Mesendoderm (in vitro differentiated cells): ENCODE data around the gene SMURF1.

Experiments used
- DNase-seq: peaks from one replicate; pipeline ENCODE4 v3.0.0; 2013
- H2AK5ac ChIP-seq: 2 replicates; pipeline ENCODE4 v1.6.1; 2013; ENCODE audit warnings: low read length, inconsistent platforms
- H2BK120ac ChIP-seq: 2 replicates; pipeline ENCODE4 v1.6.1; 2013; ENCODE audit warnings: low read depth, mild to moderate bottlenecking, low read length, moderate library complexity, mixed read lengths
- H2BK15ac ChIP-seq: replicated peaks from 2 replicates; pipeline ENCODE4 v1.6.1; 2013; ENCODE audit warnings: low read depth, mild to moderate bottlenecking, moderate library complexity
- H2BK5ac ChIP-seq: 2 replicates; pipeline ENCODE4 v1.6.1; 2013; ENCODE audit warnings: low read length, inconsistent platforms
- H3K18ac ChIP-seq: 2 replicates; pipeline ENCODE4 v1.6.1; 2013; ENCODE audit warnings: mild to moderate bottlenecking, low read length, mixed read lengths
- H3K23ac ChIP-seq: one replicate; pipeline ENCODE4 v1.6.1; 2013; ENCODE audit warnings: low read length
- H3K27ac ChIP-seq: 2 replicates; pipeline ENCODE4 v1.5.1; 2013; ENCODE audit warnings: low read depth, mild to moderate bottlenecking, inconsistent platforms, low read length, moderate library complexity
- H3K27me3 ChIP-seq: 2 replicates; pipeline ENCODE4 v1.6.1; 2013; ENCODE audit warnings: low read length, control low read depth, mild to moderate bottlenecking, inconsistent platforms; ENCODE audit not compliant: insufficient read depth, poor library complexity
- H3K36me3 ChIP-seq: 2 replicates; pipeline ENCODE4 v1.6.1; 2013; ENCODE audit warnings: low read length, inconsistent platforms; ENCODE audit not compliant: control insufficient read depth, insufficient read depth
- H3K4ac ChIP-seq: one replicate; pipeline ENCODE4 v1.6.1; 2013; ENCODE audit warnings: low read depth, mild to moderate bottlenecking, low read length, moderate library complexity
- H3K4me1 ChIP-seq: 2 replicates; pipeline ENCODE4 v1.6.1; 2013; ENCODE audit warnings: low read depth, low read length, inconsistent platforms; ENCODE audit not compliant: control insufficient read depth
- H3K4me2 ChIP-seq: 2 replicates; pipeline ENCODE4 v1.6.1; 2013; ENCODE audit warnings: low read length
- H3K4me3 ChIP-seq: 2 replicates; pipeline ENCODE4 v1.5.1; 2013; ENCODE audit warnings: mild to moderate bottlenecking, low read length
- H3K56ac ChIP-seq: one replicate; pipeline ENCODE4 v1.6.1; 2013; ENCODE audit warnings: low read length
- H3K79me1 ChIP-seq: 2 replicates; pipeline ENCODE4 v1.6.1; 2013; ENCODE audit warnings: low read length, inconsistent platforms
- H3K79me2 ChIP-seq: 2 replicates; pipeline ENCODE4 v1.6.1; 2013; ENCODE audit warnings: mild to moderate bottlenecking, low read length; ENCODE audit not compliant: control insufficient read depth, insufficient read depth
- H3K9ac ChIP-seq: 2 replicates; pipeline ENCODE4 v1.6.1; 2013; ENCODE audit warnings: low read length, inconsistent platforms
- H4K5ac ChIP-seq: one replicate; pipeline ENCODE4 v1.6.1; 2013; ENCODE audit warnings: low read length
- H4K8ac ChIP-seq: one replicate; pipeline ENCODE4 v1.6.1; 2013; ENCODE audit warnings: low read depth, mild to moderate bottlenecking, control low read depth, low read length, moderate library complexity
- WGBS: extraction: QIAGEN DNeasy Blood & Tissue Kit; methylation state at CpG from one replicate; pipeline ENCODE4 v1.1.7; 2013; ENCODE audit warnings: low lambda C conversion rate, missing lambda C conversion rate; ENCODE audit not compliant: insufficient coverage; ENCODE audit errors: extremely low coverage; 5-methylcytosine and 5-hydroxymethylcytosine counted together

SMURF1 gene

DNA sequence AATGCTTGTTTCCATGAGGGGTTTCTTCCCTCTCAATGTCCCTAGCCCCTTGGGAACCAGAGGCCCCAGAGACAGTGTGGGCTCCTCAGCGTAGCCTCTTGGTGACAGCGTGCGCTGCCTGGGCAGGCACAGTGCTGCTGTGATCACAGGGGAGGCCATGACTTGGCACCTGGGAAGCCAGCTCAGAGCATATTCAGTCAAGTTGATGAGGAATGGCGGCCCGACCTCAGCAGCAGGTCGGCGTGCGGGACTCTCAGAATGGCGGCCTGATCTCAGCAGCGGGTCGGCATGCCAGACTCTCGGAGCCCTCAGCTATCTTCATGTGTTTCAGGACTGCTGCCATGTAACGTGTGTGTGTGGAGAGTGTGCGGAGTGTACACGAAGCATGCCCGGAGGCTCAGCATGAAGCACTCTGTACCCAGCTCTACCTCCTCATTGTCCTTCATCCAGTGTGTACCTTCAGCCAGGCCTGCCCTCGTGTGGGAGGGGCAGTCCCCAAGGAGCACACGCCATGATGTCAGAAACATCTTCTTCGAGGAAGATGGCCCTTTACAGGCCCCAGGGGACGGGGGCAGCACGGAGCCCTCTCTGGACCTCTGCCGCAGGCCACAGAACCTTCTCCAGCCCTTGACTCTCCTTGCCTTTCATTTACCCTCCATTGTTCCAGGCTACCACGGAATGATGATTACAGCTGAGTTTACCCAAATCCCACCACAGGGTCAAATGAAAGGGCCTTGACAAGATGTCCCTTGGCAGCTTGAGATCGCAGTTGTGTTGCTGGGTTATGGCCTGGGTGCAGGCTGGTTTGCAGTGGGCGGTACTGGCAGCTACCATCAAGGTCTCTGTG, 130.4 kb downstream of the SMURF1 start:
- WGBS = no CpG with 5 or more reads among the region's 25 CpGs
- peaks cover 11% of the 10 kb centered on the region for H3K36me3 ChIP-seq

DNA sequence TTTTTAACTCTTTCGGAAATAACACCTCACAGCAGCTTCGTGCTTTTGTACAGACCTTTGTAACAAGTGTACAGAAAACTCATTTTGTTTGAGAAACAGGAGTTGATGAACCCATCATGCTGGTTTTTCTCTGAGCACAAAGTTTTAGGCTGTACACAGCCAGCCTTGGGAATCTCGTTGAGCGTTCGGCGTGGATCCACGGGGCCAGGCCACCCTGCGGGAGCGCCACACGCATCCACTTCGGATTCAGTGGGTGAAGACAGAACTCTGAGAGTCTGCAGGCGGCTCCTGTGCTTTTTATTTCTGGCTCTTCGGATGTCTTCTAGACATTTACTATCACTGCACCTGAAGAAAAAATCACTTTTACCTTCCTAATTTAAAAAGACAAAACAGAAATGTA, 131.2 kb downstream of the SMURF1 start:
- DNase-seq = no peak
- no CpG with 5 or more reads among the region's 13 CpGs for WGBS

More for the DNA sequence above, 130.4 kb downstream of the SMURF1 start:
- Histone ChIP-seq H3K27ac (no peak overlapping the region), H3K4me3 (no peak overlapping the region), H4K5ac (no peak overlapping the region), H3K23ac (no peak overlapping the region), H2BK120ac (no peak overlapping the region), H3K79me2 (no peaks in the 10 kb centered on the region), H3K27me3 (no peaks in the 10 kb centered on the region), H3K9ac (no peak overlapping the region), H3K56ac (no peak overlapping the region), H2AK5ac (no peak overlapping the region), H2BK15ac (no peak overlapping the region), H2BK5ac (no peak overlapping the region), H3K4me1 (no peaks in the 10 kb centered on the region), H3K4ac (no peak overlapping the region), H3K4me2 (no peak overlapping the region), H4K8ac (no peak overlapping the region), H3K79me1 (no peaks in the 10 kb centered on the region), H3K18ac (no peak overlapping the region)
- DNase-seq = no peak

DNA sequence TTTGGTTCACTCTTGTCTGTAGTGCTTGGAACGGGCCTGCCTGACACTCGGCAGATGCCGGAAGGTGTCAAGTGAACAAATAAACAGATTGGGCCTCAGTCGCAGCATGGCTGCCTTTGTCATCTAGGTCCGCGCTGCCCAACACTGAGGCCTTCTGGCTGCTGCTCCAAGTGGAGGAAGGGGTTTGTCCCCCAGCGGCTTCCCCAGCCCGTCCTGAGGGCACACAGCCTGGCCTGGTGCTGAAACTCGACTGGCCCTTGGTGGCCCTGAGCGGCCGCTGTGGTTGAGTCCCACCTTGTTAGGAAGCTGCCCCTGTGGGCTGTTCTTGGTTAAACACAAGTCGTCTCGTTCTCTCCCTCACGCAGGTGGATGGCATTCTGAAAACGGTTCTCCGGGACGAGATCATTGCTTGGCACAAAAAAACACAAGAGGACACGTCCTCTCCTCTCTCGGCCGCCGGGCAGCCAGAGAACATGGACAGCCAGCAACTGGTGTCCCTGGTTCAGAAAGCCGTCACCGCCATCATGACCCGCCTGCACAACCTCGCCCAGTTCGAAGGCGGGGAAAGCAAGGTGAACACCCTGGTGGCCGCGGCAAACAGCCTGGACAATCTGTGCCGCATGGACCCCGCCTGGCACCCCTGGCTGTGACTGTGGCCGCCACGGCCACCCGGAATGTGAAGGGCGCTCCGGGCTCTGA, 132.1 kb downstream of the SMURF1 start:
- no peak overlapping the region for H2BK5ac ChIP-seq
- no CpG with 5 or more reads among the region's 36 CpGs for WGBS
- DNase-seq = no peak

More for the DNA sequence above, 131.2 kb downstream of the SMURF1 start:
- H3K4ac ChIP-seq = no peak overlapping the region
- H3K27ac ChIP-seq = no peak overlapping the region
- no peaks in the 10 kb centered on the region for H3K79me1 ChIP-seq
- no peak overlapping the region for H2BK15ac ChIP-seq
- no peak overlapping the region for H2BK120ac ChIP-seq
- no peak overlapping the region for H3K18ac ChIP-seq
- no peak overlapping the region for H3K56ac ChIP-seq
- no peak overlapping the region for H4K8ac ChIP-seq
- no peak overlapping the region for H3K9ac ChIP-seq
- no peak overlapping the region for H3K4me2 ChIP-seq
- peaks cover 14% of the 10 kb centered on the region for H3K36me3 ChIP-seq
- no peaks in the 10 kb centered on the region for H3K79me2 ChIP-seq
- no peak overlapping the region for H3K23ac ChIP-seq
- no peak overlapping the region for H3K4me3 ChIP-seq
- no peaks in the 10 kb centered on the region for H3K27me3 ChIP-seq
- no peak overlapping the region for H2BK5ac ChIP-seq
- no peak overlapping the region for H4K5ac ChIP-seq
- H2AK5ac ChIP-seq = no peak overlapping the region
- no peaks in the 10 kb centered on the region for H3K4me1 ChIP-seq

DNA sequence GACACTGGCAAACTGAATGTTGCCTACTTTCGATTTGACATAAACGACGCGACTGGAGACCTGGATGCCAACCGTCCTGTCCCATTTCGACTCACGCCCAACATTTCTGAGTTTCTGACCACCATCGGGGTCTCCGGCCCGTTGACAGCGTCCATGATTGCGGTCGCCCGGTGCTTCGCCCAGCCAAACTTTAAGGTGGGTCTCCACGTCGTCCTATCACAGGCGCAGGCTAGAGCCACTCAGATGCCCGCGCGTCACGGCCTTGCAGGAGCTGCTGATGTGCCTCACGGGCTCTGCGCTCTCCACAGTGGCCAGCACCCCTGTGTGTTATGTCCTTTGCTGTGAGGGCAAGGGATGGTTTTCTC, 132.6 kb downstream of the SMURF1 start:
- H4K8ac ChIP-seq = no peak overlapping the region
- H3K4me3 ChIP-seq = no peak overlapping the region
- no peak overlapping the region for H2BK5ac ChIP-seq
- H3K27ac ChIP-seq = no peak overlapping the region
- H3K56ac ChIP-seq = no peak overlapping the region
- no peak for DNase-seq
- H3K4ac ChIP-seq = no peak overlapping the region
- no peak overlapping the region for H2BK15ac ChIP-seq
- no peak overlapping the region for H4K5ac ChIP-seq
- no peak overlapping the region for H2AK5ac ChIP-seq
- no peak overlapping the region for H2BK120ac ChIP-seq
- H3K79me1 ChIP-seq = no peaks in the 10 kb centered on the region
- peaks cover 17% of the 10 kb centered on the region for H3K36me3 ChIP-seq
- H3K4me2 ChIP-seq = no peak overlapping the region
- H3K27me3 ChIP-seq = no peaks in the 10 kb centered on the region
- no peak overlapping the region for H3K9ac ChIP-seq
- WGBS = no CpG with 5 or more reads among the region's 24 CpGs
- no peaks in the 10 kb centered on the region for H3K79me2 ChIP-seq
- no peaks in the 10 kb centered on the region for H3K4me1 ChIP-seq
- H3K23ac ChIP-seq = no peak overlapping the region
- no peak overlapping the region for H3K18ac ChIP-seq

More for the DNA sequence above, 132.1 kb downstream of the SMURF1 start:
- no peak overlapping the region for H2BK15ac ChIP-seq
- no peak overlapping the region for H3K4me2 ChIP-seq
- H3K79me2 ChIP-seq = no peaks in the 10 kb centered on the region
- no peak overlapping the region for H2BK120ac ChIP-seq
- no peaks in the 10 kb centered on the region for H3K27me3 ChIP-seq
- H3K4me3 ChIP-seq = no peak overlapping the region
- no peak overlapping the region for H2AK5ac ChIP-seq
- H3K27ac ChIP-seq = no peak overlapping the region
- no peak overlapping the region for H3K4ac ChIP-seq
- no peak overlapping the region for H3K9ac ChIP-seq
- H3K79me1 ChIP-seq = no peaks in the 10 kb centered on the region
- H3K4me1 ChIP-seq = no peaks in the 10 kb centered on the region
- H4K8ac ChIP-seq = no peak overlapping the region
- H3K18ac ChIP-seq = no peak overlapping the region
- H3K36me3 ChIP-seq = peaks cover 15% of the 10 kb centered on the region
- H3K56ac ChIP-seq = no peak overlapping the region
- no peak overlapping the region for H4K5ac ChIP-seq
- H3K23ac ChIP-seq = no peak overlapping the region

DNA sequence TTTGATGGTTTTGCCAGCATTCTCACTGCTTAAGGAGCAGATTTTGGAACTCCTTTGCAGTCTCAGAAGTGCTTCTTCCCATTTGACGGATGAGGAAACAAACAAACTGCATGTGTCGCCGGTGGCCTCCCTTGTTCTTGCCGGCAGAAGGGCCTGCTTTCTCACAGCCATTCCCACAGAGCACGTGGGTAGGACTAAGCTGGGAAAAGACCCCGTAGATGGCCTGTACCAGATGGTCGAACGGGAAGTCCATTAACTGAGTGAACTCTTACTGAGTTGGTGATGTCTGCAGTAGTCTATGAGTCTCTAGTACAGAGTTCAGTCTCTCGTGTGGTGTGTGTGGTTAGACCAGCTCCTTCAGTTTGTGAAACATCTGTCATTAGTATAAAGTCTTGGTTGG, 133.6 kb downstream of the SMURF1 start:
- Histone ChIP-seq H3K4me3 (no peak overlapping the region), H3K36me3 (peaks cover 18% of the 10 kb centered on the region), H3K79me2 (no peaks in the 10 kb centered on the region), H3K4ac (no peak overlapping the region), H2BK120ac (no peak overlapping the region), H3K79me1 (no peaks in the 10 kb centered on the region), H3K4me1 (no peaks in the 10 kb centered on the region), H4K5ac (no peak overlapping the region), H3K4me2 (no peak overlapping the region), H3K23ac (no peak overlapping the region), H3K27me3 (no peaks in the 10 kb centered on the region), H4K8ac (no peak overlapping the region), H3K9ac (no peak overlapping the region), H3K56ac (no peak overlapping the region), H2BK15ac (no peak overlapping the region), H2AK5ac (no peak overlapping the region), H2BK5ac (no peak overlapping the region), H3K27ac (no peak overlapping the region), H3K18ac (no peak overlapping the region)
- WGBS = no CpG with 5 or more reads among the region's 9 CpGs
- no peak for DNase-seq
